ENCODE measurements around the gene MEPCE.

Gene MEPCE

DNA sequence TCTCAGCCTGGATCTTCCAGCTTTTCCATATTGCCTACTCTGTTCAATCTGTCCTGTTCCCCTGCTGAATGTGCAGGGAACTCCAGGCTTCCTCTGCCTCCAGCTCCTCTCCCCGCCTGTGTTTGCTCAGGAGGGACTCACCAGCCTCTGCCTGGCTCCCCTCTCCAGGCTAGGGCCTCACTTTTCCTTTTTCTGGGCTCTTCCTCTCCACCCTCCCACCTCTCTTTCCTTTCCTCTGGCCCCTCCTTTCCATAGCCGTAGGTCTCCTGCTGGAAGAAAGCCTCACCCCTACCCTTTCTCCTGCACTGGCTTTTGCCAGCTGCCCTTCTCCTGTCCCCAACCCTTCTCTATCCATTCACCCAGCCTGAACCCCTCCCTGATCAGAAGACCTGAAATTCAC is 31.4 kb upstream of the MEPCE start:
- Histone ChIP-seq H3K79me2 (ENCODE audit: insufficient read depth, low read depth) (no peaks in the 10 kb centered on the region), H3K4me1 (ENCODE audit: low read depth, poor library complexity, severe bottlenecking) (peaks cover 34% of the 10 kb centered on the region), H3K36me3 (ENCODE audit: insufficient read depth) (no peaks in the 10 kb centered on the region), H3K27me3 (ENCODE audit: insufficient read depth, low read depth) (peaks cover 36% of the 10 kb centered on the region), H3K4me2 (no peak overlapping the region), H3K9ac (no peak overlapping the region), H2AFZ (ENCODE audit: low read depth) (no peak overlapping the region), H3K27ac (no peak overlapping the region), H4K20me1 (ENCODE audit: insufficient read depth) (no peaks in the 10 kb centered on the region), H3K4me3 (IDR thresholded peaks at IDR 0.05; ENCODE audit: insufficient read depth, low read depth, low read length) (no peak overlapping the region)
- TF ChIP-seq, protein P1, sequence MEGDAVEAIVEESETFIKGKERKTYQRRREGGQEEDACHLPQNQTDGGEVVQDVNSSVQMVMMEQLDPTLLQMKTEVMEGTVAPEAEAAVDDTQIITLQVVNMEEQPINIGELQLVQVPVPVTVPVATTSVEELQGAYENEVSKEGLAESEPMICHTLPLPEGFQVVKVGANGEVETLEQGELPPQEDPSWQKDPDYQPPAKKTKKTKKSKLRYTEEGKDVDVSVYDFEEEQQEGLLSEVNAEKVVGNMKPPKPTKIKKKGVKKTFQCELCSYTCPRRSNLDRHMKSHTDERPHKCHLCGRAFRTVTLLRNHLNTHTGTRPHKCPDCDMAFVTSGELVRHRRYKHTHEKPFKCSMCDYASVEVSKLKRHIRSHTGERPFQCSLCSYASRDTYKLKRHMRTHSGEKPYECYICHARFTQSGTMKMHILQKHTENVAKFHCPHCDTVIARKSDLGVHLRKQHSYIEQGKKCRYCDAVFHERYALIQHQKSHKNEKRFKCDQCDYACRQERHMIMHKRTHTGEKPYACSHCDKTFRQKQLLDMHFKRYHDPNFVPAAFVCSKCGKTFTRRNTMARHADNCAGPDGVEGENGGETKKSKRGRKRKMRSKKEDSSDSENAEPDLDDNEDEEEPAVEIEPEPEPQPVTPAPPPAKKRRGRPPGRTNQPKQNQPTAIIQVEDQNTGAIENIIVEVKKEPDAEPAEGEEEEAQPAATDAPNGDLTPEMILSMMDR (conservative IDR thresholded peaks at IDR 0.05; ENCODE audit: low read depth, low read length): no peak

DNA sequence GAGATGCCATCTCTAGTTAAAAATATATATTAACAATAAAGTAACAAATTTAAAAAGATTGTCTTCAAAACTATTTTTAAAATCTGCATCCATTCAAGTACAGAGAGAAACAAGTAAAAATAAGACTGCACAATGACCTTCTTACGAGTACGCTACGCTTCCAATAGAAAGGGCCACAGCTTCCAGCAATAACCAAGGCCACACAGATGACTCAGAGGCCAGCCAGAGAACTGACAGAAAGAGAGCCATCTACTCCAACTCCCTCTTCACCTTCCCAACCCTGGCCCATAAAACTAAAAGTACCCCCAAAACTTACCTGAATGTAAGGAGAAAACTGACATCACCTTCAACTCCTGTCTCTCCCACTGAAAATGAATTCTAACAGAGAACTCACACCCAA is 29.6 kb upstream of the MEPCE start:
- TF ChIP-seq, protein P1 (conservative IDR thresholded peaks at IDR 0.05; ENCODE audit: low read depth, low read length): no peak
- H3K27me3 ChIP-seq (ENCODE audit: insufficient read depth, low read depth): peaks cover 32% of the 10 kb centered on the region

DNA sequence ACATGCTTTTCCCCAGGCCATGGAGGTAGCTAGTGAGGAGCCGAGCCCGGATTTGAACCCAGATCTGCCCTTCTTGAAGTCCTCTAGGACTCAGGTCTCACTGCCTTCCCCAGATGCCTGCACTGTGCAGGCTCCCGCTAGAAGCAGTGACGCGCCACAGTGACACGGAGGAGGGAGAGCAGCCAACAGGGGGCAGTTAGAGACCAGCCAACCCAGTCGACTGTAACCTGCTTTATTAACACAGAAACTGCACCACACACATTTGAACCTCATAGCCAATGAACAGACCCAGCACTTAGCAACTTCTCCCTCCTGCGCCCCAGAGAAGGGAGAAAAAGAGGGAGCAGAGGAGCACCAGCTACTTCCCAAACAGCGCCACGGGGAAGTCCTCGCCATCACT is 29.0 kb upstream of the MEPCE start:
- Histone ChIP-seq H3K27me3 (ENCODE audit: insufficient read depth, low read depth) (peaks cover 31% of the 10 kb centered on the region), H3K4me3 (IDR thresholded peaks at IDR 0.05; ENCODE audit: insufficient read depth, low read depth, low read length) (no peak overlapping the region), H3K4me2 (no peak overlapping the region), H3K79me2 (ENCODE audit: insufficient read depth, low read depth) (no peaks in the 10 kb centered on the region), H3K27ac (no peak overlapping the region), H3K4me1 (ENCODE audit: low read depth, poor library complexity, severe bottlenecking) (peaks cover 24% of the 10 kb centered on the region), H3K9ac (no peak overlapping the region), H4K20me1 (ENCODE audit: insufficient read depth) (no peaks in the 10 kb centered on the region), H2AFZ (ENCODE audit: low read depth) (no peak overlapping the region), H3K36me3 (ENCODE audit: insufficient read depth) (no peaks in the 10 kb centered on the region)
- TF ChIP-seq, protein P1 (conservative IDR thresholded peaks at IDR 0.05; ENCODE audit: low read depth, low read length): no peak

More for the DNA sequence above, 29.6 kb upstream of the MEPCE start:
- Histone ChIP-seq H3K79me2 (ENCODE audit: insufficient read depth, low read depth) (no peaks in the 10 kb centered on the region), H2AFZ (ENCODE audit: low read depth) (no peak overlapping the region), H3K27ac (no peak overlapping the region), H3K4me2 (no peak overlapping the region), H4K20me1 (ENCODE audit: insufficient read depth) (no peaks in the 10 kb centered on the region), H3K36me3 (ENCODE audit: insufficient read depth) (no peaks in the 10 kb centered on the region), H3K4me1 (ENCODE audit: low read depth, poor library complexity, severe bottlenecking) (peaks cover 31% of the 10 kb centered on the region), H3K9ac (no peak overlapping the region), H3K4me3 (IDR thresholded peaks at IDR 0.05; ENCODE audit: insufficient read depth, low read depth, low read length) (no peak overlapping the region)

DNA sequence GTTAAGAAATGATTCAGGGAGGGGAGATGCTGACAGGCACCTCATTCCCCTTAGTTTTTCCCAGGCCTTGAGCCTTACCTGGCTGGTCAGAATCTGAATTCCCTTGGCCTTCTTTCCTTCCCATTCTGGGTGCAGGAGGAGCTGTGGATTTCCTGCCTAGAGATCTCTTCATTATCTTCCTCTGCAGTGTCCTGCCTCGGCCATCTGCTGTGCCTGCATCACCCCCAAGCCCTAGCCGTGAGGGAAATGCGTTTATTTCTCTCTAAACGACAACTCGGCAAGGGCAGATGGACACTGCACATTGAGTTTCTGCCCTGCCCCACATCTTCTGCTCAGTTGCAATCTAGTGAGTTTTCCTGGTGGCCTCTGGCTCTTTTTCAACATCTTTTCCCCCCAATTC is 27.8 kb upstream of the MEPCE start:
- Histone ChIP-seq H3K36me3 (ENCODE audit: insufficient read depth) (no peaks in the 10 kb centered on the region), H3K9ac (no peak overlapping the region), H3K27ac (no peak overlapping the region), H3K27me3 (ENCODE audit: insufficient read depth, low read depth) (peaks cover 39% of the 10 kb centered on the region), H2AFZ (ENCODE audit: low read depth) (no peak overlapping the region), H3K4me1 (ENCODE audit: low read depth, poor library complexity, severe bottlenecking) (peaks cover 17% of the 10 kb centered on the region), H3K4me3 (IDR thresholded peaks at IDR 0.05; ENCODE audit: insufficient read depth, low read depth, low read length) (no peak overlapping the region), H4K20me1 (ENCODE audit: insufficient read depth) (no peaks in the 10 kb centered on the region), H3K79me2 (ENCODE audit: insufficient read depth, low read depth) (no peaks in the 10 kb centered on the region), H3K4me2 (no peak overlapping the region)
- TF ChIP-seq, protein P1 (conservative IDR thresholded peaks at IDR 0.05; ENCODE audit: low read depth, low read length): no peak
